ENCODE data around the gene CLBA1.

GRCh38 chr14:105025429-105025828 lies 39.8 kb downstream of the CLBA1 start:
- TF ChIP-seq CTCF (conservative IDR thresholded peaks at IDR 0.05; ENCODE audit: low read length), result no peak
- TF ChIP-seq EZH2phosphoT487 (IDR thresholded peaks at IDR 0.05; ENCODE audit: borderline replicate concordance, low read depth, low read length), result no peak
